ENCODE measurements around the gene SLC30A1.

SLC30A1 gene

DNA sequence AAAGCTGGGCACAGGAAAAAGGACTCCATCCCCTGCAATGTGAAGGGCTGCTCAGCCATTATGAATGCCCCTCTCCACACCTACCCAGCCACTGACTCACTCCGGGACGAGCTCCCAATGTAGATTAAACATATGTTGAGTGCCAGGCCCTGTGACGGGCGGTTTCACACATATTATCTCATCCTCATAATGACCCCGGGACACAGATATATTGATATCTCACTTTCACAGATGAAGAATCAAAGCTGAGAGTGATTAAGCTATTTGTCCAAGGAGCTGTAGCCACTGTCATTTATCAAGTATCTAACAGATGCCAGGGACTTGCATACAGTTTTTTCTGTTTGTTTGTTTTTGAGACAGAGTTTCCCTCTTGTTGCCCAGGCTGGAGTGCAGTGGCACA is 35.0 kb upstream of the SLC30A1 start:
- H3K36me3 Mint-ChIP-seq (ENCODE audit: insufficient read depth) = no peaks in the 10 kb centered on the region
- no peaks in the 10 kb centered on the region for H3K27me3 Mint-ChIP-seq
- no peak for ATAC-seq (replicated peaks; ENCODE audit: extremely low read depth, poor library complexity, severe bottlenecking)

DNA sequence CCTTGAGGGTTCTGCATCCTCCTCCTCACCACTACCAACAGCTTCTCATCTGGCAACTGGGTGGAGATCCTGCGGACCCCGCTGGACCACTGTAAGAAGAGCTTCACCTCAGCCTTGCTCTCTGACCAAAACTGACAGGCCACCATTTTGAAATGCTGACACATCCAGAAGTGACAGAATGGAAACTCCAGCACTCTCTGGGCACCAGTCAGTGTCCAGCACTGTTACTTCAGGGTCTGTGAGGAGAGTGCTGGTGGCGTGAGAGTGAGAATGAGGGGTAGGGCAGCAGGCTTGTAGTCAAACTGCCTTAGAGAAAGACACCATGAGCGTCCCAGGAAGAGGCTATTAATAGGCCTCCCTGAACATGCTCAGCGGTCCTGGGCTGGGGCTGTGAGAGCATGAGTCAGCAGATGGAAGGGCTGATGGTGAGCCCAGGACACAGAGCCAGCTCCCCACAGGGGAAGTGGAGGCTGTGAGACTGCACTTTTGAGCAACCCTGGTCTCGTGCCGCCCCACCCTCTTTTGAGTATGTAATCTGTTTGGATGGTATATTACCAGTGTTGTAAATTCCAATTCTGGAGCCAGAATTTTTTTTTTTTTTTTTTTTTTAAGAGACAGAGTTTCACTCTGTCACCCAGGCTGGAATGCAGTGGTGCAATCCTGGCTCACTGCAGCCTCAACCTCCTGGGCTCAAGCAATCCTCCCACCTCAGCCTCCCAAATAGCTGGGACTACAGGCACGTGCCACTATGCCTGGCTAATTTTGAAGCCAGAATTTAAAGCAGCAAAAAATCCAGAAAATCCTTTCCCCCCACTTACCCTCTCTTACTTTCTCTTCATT is 34.4 kb upstream of the SLC30A1 start:
- no peak overlapping the region for H3K27ac Mint-ChIP-seq (ENCODE audit: low read depth)
- no peak for DNase-seq (ENCODE audit: low spot score in 2 of 2)
- no peak overlapping the region for H3K4me3 Mint-ChIP-seq
- no peaks in the 10 kb centered on the region for H3K9me3 Mint-ChIP-seq
- peaks cover 4% of the 10 kb centered on the region for H3K4me1 Mint-ChIP-seq
- H3K36me3 Mint-ChIP-seq (ENCODE audit: insufficient read depth) = no peaks in the 10 kb centered on the region
- no peak for ATAC-seq (replicated peaks; ENCODE audit: extremely low read depth, poor library complexity, severe bottlenecking)
- no peaks in the 10 kb centered on the region for H3K27me3 Mint-ChIP-seq

More for the DNA sequence above, 35.0 kb upstream of the SLC30A1 start:
- no peak overlapping the region for H3K4me3 Mint-ChIP-seq
- H3K9me3 Mint-ChIP-seq = no peaks in the 10 kb centered on the region
- no peak for DNase-seq (ENCODE audit: low spot score in 2 of 2)
- peaks cover 4% of the 10 kb centered on the region for H3K4me1 Mint-ChIP-seq
- no peak overlapping the region for H3K27ac Mint-ChIP-seq (ENCODE audit: low read depth)

DNA sequence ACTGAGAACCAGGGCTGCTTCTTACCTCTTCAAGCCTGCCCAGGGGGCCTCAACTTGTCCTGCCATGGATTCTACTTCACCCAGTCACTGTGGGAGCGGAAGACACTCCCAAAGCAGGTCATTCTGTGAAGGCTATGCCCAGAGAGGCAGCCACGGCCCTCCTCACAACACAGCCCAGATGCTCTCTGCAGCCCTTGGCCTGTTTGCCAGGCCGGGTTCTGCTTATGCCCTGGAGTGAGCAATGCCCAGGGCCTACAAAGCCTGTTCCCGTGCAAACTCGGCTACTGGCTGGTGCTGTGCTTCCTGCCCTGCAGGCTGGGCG is 33.8 kb upstream of the SLC30A1 start:
- Mint-ChIP-seq H3K27me3 (no peaks in the 10 kb centered on the region), H3K36me3 (ENCODE audit: insufficient read depth) (no peaks in the 10 kb centered on the region), H3K4me3 (no peak overlapping the region), H3K9me3 (no peaks in the 10 kb centered on the region), H3K27ac (ENCODE audit: low read depth) (no peak overlapping the region), H3K4me1 (peaks cover 8% of the 10 kb centered on the region)
- DNase-seq (ENCODE audit: low spot score in 2 of 2) (no peak), ATAC-seq (replicated peaks; ENCODE audit: extremely low read depth, poor library complexity, severe bottlenecking) (no peak)

DNA sequence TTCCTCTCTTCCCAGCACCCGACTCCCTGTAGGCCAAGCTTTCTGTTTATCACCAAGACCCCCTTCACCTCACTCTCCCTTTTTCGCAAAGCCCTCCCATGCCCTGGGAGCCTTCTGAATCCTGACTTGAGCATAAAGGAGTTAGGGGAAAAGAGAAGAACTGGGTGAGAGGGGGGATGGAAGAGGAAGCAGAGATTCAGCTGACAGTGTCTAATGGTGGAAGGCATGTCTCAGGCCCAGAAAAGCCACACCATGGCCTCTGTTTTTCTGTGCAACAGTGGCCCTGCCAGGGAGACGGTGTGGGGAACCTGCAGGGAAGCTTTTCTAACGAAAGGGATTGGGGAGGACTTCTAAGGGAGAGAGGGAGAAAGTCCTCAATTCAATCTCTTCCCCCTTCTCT is 32.9 kb upstream of the SLC30A1 start:
- H3K4me1 Mint-ChIP-seq = peaks cover 15% of the 10 kb centered on the region
- DNase-seq (ENCODE audit: low spot score in 2 of 2) (no peak), ATAC-seq (replicated peaks; ENCODE audit: extremely low read depth, poor library complexity, severe bottlenecking) (no peak)
- H3K9me3 Mint-ChIP-seq = no peaks in the 10 kb centered on the region
- H3K27ac Mint-ChIP-seq (ENCODE audit: low read depth) = no peak overlapping the region
- H3K27me3 Mint-ChIP-seq = peaks cover 5% of the 10 kb centered on the region
- H3K4me3 Mint-ChIP-seq = no peak overlapping the region
- H3K36me3 Mint-ChIP-seq (ENCODE audit: insufficient read depth) = no peaks in the 10 kb centered on the region

DNA sequence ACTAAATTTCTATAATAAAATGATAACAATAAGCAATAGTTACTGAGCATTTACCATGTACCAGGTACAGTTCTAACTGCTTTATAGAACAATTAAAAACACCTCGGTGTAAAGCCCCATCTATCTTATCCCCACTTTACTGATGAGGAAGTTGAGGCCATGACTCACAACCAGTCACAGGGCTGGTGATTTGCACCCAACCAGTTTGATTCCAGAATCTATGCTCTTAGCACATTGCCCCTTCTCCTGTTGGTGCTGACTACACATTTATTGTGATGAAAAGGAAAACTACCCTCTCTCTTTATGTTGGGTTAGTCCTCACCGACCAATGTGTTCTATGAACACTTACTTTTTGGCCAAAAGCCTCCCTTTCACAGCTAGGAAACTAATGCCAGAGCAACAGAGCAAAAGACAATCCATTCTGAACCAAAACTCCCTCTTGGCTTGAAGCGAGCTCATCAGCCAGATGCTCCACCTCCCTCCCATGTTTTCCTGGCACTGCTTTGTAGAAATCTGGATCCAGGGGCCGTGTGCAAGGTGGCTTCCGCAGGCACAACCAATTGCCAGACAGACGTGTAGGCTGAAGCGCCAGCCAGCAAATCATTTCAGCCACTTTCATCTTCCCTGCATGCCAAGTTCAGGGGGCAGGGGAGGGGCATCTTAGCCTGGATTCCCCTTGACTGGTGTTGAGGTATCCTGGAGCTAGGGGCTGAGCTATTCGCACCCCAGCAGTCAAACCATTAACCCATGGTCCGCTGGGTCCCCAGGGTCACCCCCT is 32.0 kb upstream of the SLC30A1 start:
- DNase-seq (ENCODE audit: low spot score in 2 of 2) = no peak
- Mint-ChIP-seq H3K27ac (ENCODE audit: low read depth) (no peak overlapping the region), H3K4me3 (no peak overlapping the region), H3K27me3 (peaks cover 13% of the 10 kb centered on the region), H3K9me3 (no peaks in the 10 kb centered on the region), H3K36me3 (ENCODE audit: insufficient read depth) (no peaks in the 10 kb centered on the region), H3K4me1 (peaks cover 19% of the 10 kb centered on the region)
- ATAC-seq (replicated peaks; ENCODE audit: extremely low read depth, poor library complexity, severe bottlenecking) = no peak

DNA sequence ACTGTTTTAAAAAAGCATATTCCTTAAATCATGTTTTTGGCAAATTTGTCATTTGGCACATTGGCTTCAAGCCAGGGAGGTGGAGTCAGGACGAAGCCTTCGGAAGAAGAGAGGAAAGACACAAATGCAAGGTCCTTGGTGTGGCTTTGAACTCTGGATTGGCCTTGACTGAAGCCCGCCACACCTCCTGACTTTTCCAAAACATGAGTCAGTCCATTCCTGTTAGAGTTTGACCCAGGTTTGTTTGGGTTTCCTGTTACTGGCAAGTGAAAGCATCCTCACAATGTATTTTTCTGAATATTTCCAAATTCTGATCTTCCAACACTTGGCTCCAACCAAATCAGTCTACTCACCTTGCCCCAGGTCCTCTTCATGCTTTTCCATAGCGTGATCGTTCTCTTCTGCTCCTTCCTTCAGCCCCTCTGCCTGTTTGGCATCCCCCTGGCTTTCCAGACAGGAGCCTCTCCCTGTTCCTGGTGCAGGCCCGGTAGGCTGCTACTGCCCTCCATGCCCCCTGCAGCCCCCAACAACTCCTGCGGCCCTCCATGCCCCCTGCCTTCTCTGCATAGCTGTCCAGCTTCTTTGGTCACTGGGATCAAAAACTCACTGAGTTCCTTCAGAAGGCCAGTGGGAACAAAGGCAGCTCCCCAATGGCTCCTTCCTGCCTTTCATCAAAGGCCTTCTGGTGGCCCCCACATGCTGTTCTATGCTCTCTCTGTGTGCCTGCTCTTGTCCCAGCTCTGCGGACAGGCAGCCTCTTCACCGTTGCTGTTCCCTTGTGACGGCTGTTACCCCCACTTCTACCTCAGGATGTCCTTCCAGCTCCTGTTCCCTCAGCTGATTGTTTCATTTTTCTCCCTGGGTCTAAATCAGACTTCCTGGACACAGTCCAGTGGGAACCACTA is 30.4 kb upstream of the SLC30A1 start:
- Mint-ChIP-seq H3K4me3 (no peak overlapping the region), H3K27ac (ENCODE audit: low read depth) (peak overlapping the region; percentile 7), H3K36me3 (ENCODE audit: insufficient read depth) (no peaks in the 10 kb centered on the region), H3K27me3 (peaks cover 13% of the 10 kb centered on the region), H3K4me1 (peaks cover 19% of the 10 kb centered on the region), H3K9me3 (no peaks in the 10 kb centered on the region)
- DNase-seq (ENCODE audit: low spot score in 2 of 2) = no peak
- no peak for ATAC-seq (replicated peaks; ENCODE audit: extremely low read depth, poor library complexity, severe bottlenecking)

DNA sequence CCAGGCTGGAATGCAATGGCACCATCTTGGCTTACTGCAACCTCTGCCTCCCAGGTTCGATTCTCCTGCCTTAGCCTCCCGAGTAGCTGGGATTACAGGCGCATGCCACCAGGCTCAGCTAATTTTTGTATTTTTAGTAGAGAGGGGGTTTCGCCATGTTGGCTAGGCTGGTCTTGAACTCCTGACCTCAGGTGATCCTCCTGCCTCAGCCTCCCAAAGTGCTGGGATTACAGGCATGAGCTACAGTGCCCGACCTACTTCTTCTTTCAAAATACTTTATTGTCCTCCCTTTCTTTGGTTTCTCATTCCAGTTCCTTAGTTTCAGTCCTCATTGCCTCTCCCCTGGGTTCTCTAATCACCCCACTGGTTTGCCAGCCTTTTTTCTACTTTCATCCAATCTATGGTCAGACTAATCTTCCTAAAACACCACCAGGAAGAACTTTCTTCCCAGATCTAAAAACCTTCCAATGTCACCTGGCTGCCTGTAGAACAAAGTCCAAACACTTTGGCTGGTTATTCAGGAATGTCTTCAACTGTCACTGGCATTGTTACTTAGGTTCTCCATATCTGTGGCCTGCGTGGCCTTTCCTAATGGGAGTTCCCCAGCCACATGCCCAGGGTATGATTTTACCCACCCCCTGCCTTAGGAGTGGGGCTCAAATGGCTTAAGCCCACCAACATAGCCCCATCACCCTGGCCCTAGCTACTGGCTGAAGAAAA is 29.0 kb upstream of the SLC30A1 start:
- H3K36me3 Mint-ChIP-seq (ENCODE audit: insufficient read depth) = no peaks in the 10 kb centered on the region
- ATAC-seq (replicated peaks; ENCODE audit: extremely low read depth, poor library complexity, severe bottlenecking) (no peak), DNase-seq (ENCODE audit: low spot score in 2 of 2) (no peak)
- no peaks in the 10 kb centered on the region for H3K9me3 Mint-ChIP-seq
- peaks cover 22% of the 10 kb centered on the region for H3K27me3 Mint-ChIP-seq
- peaks cover 16% of the 10 kb centered on the region for H3K4me1 Mint-ChIP-seq
- no peak overlapping the region for H3K4me3 Mint-ChIP-seq
- no peak overlapping the region for H3K27ac Mint-ChIP-seq (ENCODE audit: low read depth)

DNA sequence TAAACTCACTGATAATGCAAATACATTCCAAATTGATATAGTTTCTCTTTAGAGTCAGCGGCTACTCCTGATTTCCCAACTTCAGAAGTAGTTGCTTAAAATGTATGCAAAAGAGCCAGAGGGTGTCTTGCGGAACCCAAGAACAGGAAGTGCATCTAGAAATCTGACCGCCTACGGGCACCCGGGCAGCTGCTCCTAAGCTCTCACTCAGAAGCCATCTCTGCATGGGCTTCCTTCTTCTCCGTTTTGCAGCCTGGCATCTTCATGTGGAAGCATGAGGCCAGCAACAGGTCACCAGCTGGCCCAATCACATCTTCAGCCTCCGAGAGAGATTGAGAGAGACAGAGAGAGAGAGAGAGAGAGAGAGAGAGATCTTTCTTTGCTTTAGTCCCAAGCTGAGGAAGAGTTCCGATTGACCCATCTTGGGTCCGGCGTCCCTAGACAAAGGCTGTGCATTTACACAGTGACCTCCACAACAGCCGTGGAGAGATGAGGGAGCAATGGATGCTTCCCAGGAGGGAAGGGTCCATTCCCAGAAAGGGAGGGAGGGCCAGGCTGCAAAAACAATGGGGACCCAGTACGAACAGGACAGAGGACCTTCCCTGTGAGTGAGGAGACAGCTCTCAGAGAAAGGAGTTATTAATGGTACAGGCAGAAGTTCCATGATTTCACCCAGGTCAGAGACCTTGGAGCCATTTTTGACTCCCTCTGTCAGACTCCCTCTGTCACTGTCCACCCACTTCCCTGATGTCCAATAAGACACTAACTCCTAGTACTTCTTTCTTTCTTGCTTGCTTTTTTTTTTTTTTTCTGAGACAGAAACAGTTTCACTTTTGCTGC is 28.2 kb upstream of the SLC30A1 start:
- H3K36me3 Mint-ChIP-seq (ENCODE audit: insufficient read depth) = no peaks in the 10 kb centered on the region
- peaks cover 16% of the 10 kb centered on the region for H3K4me1 Mint-ChIP-seq
- ATAC-seq (replicated peaks; ENCODE audit: extremely low read depth, poor library complexity, severe bottlenecking) = no peak
- H3K27ac Mint-ChIP-seq (ENCODE audit: low read depth) = no peak overlapping the region
- no peaks in the 10 kb centered on the region for H3K9me3 Mint-ChIP-seq
- H3K4me3 Mint-ChIP-seq = peak overlapping the region; percentile 63
- DNase-seq (ENCODE audit: low spot score in 2 of 2) = no peak
- peaks cover 29% of the 10 kb centered on the region for H3K27me3 Mint-ChIP-seq

DNA sequence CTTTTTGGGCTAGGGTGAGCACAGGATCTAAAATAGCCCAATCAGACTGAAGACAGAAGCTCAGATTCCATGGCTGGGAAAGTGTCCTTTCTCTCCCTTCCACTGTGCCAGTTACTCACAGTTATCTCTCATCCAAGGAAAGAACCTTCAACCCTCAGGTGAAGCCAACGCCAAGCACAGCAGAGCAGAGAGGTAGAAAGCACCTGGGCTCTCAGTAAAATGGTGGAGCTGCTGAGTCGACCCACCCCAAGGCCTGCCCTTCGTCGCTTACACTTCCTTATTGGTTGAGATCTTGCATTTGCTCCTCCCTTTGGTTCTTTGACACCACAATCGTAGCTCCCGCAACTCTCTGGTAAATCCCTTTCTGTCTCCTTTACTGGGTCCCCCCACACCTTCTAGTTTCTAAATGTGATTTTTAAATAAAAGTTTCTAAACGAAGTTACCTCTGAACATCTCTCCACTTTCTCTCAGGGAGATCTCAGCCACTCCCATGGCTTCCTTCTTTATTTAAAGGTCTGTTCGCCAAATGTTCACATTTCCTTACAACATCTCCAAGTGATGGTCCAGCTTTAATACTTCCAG is 27.5 kb upstream of the SLC30A1 start:
- peaks cover 16% of the 10 kb centered on the region for H3K4me1 Mint-ChIP-seq
- H3K36me3 Mint-ChIP-seq (ENCODE audit: insufficient read depth) = no peaks in the 10 kb centered on the region
- peak overlapping the region; percentile 63 for H3K4me3 Mint-ChIP-seq
- DNase-seq (ENCODE audit: low spot score in 2 of 2) (no peak), ATAC-seq (replicated peaks; ENCODE audit: extremely low read depth, poor library complexity, severe bottlenecking) (no peak)
- H3K27ac Mint-ChIP-seq (ENCODE audit: low read depth) = no peak overlapping the region
- H3K9me3 Mint-ChIP-seq = no peaks in the 10 kb centered on the region
- peaks cover 32% of the 10 kb centered on the region for H3K27me3 Mint-ChIP-seq

DNA sequence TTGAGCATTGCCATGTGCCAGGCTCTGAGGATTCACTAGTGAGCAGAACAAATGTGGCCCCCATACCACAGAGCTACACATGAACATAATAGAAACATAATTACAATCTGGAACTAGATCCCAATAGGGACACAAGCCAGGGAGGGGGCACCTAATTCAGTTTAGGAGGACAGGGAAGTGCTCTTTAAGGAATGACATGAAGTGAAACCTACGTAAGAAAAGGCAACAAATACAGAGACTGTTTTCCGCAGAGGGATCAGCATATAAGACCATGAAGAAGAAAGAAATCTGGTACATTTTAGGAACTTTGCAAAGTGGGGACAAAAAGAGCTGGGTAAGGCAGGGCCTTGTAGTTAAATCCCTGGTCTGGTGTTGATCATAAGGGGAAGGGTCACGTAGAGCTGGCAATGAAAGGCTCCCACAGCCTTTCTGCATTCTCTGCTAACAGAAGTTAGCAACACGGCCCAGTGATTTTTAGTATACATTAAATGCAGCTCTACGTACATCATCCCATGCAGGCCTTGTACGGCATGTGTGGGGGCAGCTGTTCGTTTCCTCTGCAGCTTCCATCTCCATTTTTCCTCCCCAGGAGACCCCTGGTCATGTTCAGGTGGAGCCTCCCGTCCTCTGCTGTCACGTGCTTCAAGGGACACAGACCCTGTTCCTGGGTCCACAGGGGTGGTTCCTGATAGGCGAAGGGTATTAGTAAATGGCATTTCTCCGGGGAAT is 26.8 kb upstream of the SLC30A1 start:
- peaks cover 38% of the 10 kb centered on the region for H3K27me3 Mint-ChIP-seq
- H3K9me3 Mint-ChIP-seq = no peaks in the 10 kb centered on the region
- no peak for ATAC-seq (replicated peaks; ENCODE audit: extremely low read depth, poor library complexity, severe bottlenecking)

DNA sequence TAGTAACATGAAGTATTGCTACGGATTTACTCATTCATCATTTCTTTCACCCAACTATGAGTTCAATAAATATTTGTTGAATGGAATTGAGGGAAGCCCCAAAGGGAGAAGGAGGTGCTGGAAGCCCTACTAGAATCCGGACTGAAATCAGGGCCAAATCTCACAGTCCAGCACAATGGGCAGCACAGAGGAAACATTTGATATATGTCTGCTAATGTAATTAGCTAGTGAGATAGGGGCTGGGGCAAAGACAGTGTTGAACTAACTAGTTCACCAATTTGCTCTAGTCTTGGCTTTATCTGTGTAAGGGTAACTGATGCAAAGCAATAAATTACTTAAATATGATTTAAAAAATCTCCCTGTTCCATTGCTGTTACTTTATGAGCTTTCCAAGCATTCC is 26.1 kb upstream of the SLC30A1 start:
- Mint-ChIP-seq H3K27me3 (peaks cover 39% of the 10 kb centered on the region), H3K9me3 (no peaks in the 10 kb centered on the region), H3K27ac (ENCODE audit: low read depth) (no peak overlapping the region), H3K4me3 (no peak overlapping the region), H3K36me3 (ENCODE audit: insufficient read depth) (no peaks in the 10 kb centered on the region), H3K4me1 (peaks cover 16% of the 10 kb centered on the region)
- no peak for DNase-seq (ENCODE audit: low spot score in 2 of 2)
- no peak for ATAC-seq (replicated peaks; ENCODE audit: extremely low read depth, poor library complexity, severe bottlenecking)

More for the DNA sequence above, 26.8 kb upstream of the SLC30A1 start:
- DNase-seq (ENCODE audit: low spot score in 2 of 2) = no peak
- H3K4me1 Mint-ChIP-seq = peaks cover 16% of the 10 kb centered on the region
- no peaks in the 10 kb centered on the region for H3K36me3 Mint-ChIP-seq (ENCODE audit: insufficient read depth)
- H3K27ac Mint-ChIP-seq (ENCODE audit: low read depth) = no peak overlapping the region
- no peak overlapping the region for H3K4me3 Mint-ChIP-seq
